ENCODE data around the gene NVL. TPM values are rescaled to one million over a fixed set of nuclear protein-coding genes. Genes with fewer than 3 reads are reported as not detected.

NVL gene
- total RNA-seq, 4 donors from 2014 or later, result 11.7 to 40.5 (median 15.4) TPM

GRCh38 chr1:224201853-224202252 lies 128.1 kb downstream of the NVL start:
- WGBS, 2 donors (ENCODE audit: low coverage in 1 of 2), result 81 to 86% methylated on average over 3 of the region's 4 CpGs
- no peaks in the 10 kb centered on the region for H3K9me3 ChIP-seq
- TF ChIP-seq POLR2A (IDR thresholded peaks at IDR 0.05) (no peak), EP300 (IDR thresholded peaks at IDR 0.05) (no peak), CTCF (IDR thresholded peaks at IDR 0.05) (no peak), POLR2AphosphoS5 (IDR thresholded peaks at IDR 0.05) (no peak)
- no peak overlapping the region for H3K4me3 ChIP-seq
- no peak overlapping the region for H3K27ac ChIP-seq
- H3K27me3 ChIP-seq, result no peaks in the 10 kb centered on the region
- no peak for ATAC-seq
- peaks cover 0 to 35% (median 8%) of the 10 kb centered on the region in 3 donors for H3K4me1 ChIP-seq
- no peaks in the 10 kb centered on the region for H3K36me3 ChIP-seq

- Histone ChIP-seq H3K9me3 (no peaks in the 10 kb centered on the region), H3K27ac (no peak overlapping the region), H3K36me3 (no peaks in the 10 kb centered on the region), H3K27me3 (no peaks in the 10 kb centered on the region), H3K4me3 (no peak overlapping the region), H3K4me1 (peaks cover 0 to 38% (median 8%) of the 10 kb centered on the region in 3 donors)
- no peak for ATAC-seq
- TF ChIP-seq CTCF (IDR thresholded peaks at IDR 0.05), result no peak
- no peak for TF ChIP-seq EP300 (IDR thresholded peaks at IDR 0.05)
- TF ChIP-seq POLR2AphosphoS5 (IDR thresholded peaks at IDR 0.05), result no peak
- TF ChIP-seq POLR2A (IDR thresholded peaks at IDR 0.05), result no peak
- 79% methylated on average over 4 of the region's 5 CpGs; no CpG with 5 or more reads in 1 of the 2 donors for WGBS, 2 donors (ENCODE audit: low coverage in 1 of 2)
These were observed 128.6 kb downstream of the NVL start for GRCh38 chr1:224201383-224201782.

- no peak overlapping the region for H3K4me3 ChIP-seq
- no peaks in the 10 kb centered on the region for H3K27me3 ChIP-seq
- H3K9me3 ChIP-seq, result no peaks in the 10 kb centered on the region
- WGBS, 2 donors (ENCODE audit: low coverage in 1 of 2), result 80 to 81% methylated on average over 1 to 2 of the region's 2 CpGs
- ATAC-seq, result no peak
- no peak overlapping the region for H3K27ac ChIP-seq
- H3K4me1 ChIP-seq, result peaks cover 0 to 34% (median 2%) of the 10 kb centered on the region in 3 donors
- no peak for TF ChIP-seq POLR2AphosphoS5 (IDR thresholded peaks at IDR 0.05)
- peaks cover 0 to 8% of the 10 kb centered on the region in 2 donors for H3K36me3 ChIP-seq
These were observed 130.3 kb downstream of the NVL start for GRCh38 chr1:224199679-224200078.

- H3K27me3 ChIP-seq, result no peaks in the 10 kb centered on the region
- no peak for ATAC-seq
These were observed 131.4 kb downstream of the NVL start for GRCh38 chr1:224198572-224198971.

GRCh38 chr1:224196813-224197600 lies 133.0 kb downstream of the NVL start:
- H3K27ac ChIP-seq, result no peak overlapping the region
- WGBS, 2 donors (ENCODE audit: low coverage in 1 of 2), result 44 to 59% methylated on average over 3 to 5 of the region's 5 CpGs
- no peak overlapping the region for H3K4me3 ChIP-seq
- H3K4me1 ChIP-seq, result peaks cover 0 to 24% (median 0%) of the 10 kb centered on the region in 3 donors
- no peak for TF ChIP-seq POLR2AphosphoS5 (IDR thresholded peaks at IDR 0.05)
- no peak for TF ChIP-seq EP300 (IDR thresholded peaks at IDR 0.05)
- TF ChIP-seq POLR2A (IDR thresholded peaks at IDR 0.05), result no peak
- TF ChIP-seq CTCF (IDR thresholded peaks at IDR 0.05), result no peak
- H3K27me3 ChIP-seq, result no peaks in the 10 kb centered on the region
- peaks cover 3 to 34% of the 10 kb centered on the region in 2 donors for H3K36me3 ChIP-seq
- no peak for ATAC-seq
- no peaks in the 10 kb centered on the region for H3K9me3 ChIP-seq

More at GRCh38 chr1:224198572-224198971, 131.4 kb downstream of the NVL start:
- H3K4me3 ChIP-seq, result no peak overlapping the region
- H3K4me1 ChIP-seq, result peaks cover 0 to 23% (median 0%) of the 10 kb centered on the region in 3 donors
- peaks cover 0 to 19% of the 10 kb centered on the region in 2 donors for H3K36me3 ChIP-seq
- H3K27ac ChIP-seq, result no peak overlapping the region
- no peaks in the 10 kb centered on the region for H3K9me3 ChIP-seq
- WGBS, 2 donors (ENCODE audit: low coverage in 1 of 2), result 81 to 94% methylated on average over 3 to 4 of the region's 4 CpGs
- no peak for TF ChIP-seq POLR2A (IDR thresholded peaks at IDR 0.05)

Data from gastroesophageal sphincter (tissue), 4 donors.